HG03432 (cell line): ENCODE data around the gene INSIG1.

ENCODE experiments used
- ATAC-seq: cut with Tn5 transposase; IDR thresholded peaks from one replicate; pipeline ENCODE4 v1.9.1; 2021; ENCODE audit warnings: mild to moderate bottlenecking, moderate library complexity; ENCODE audit not compliant: unreplicated experiment

Gene INSIG1

GRCh38 chr7:155265961-155266360 lies 31.7 kb upstream of the INSIG1 start:
- ATAC-seq: no peak

GRCh38 chr7:155266440-155266839 lies 31.2 kb upstream of the INSIG1 start:
- no peak for ATAC-seq

- ATAC-seq: no peak
Measured at GRCh38 chr7:155267023-155267422, 30.7 kb upstream of the INSIG1 start.

- no peak for ATAC-seq
Measured at GRCh38 chr7:155267436-155267835, 30.2 kb upstream of the INSIG1 start.

- no peak for ATAC-seq
Measured at GRCh38 chr7:155268211-155268610, 29.5 kb upstream of the INSIG1 start.

- no peak for ATAC-seq
Measured at GRCh38 chr7:155268921-155269650, 28.6 kb upstream of the INSIG1 start.

GRCh38 chr7:155269766-155270585 lies 27.7 kb upstream of the INSIG1 start:
- ATAC-seq: no peak

- no peak for ATAC-seq
Measured at GRCh38 chr7:155270861-155271260, 26.8 kb upstream of the INSIG1 start.

- ATAC-seq: no peak
Measured at GRCh38 chr7:155274633-155275355, 22.9 kb upstream of the INSIG1 start.

- ATAC-seq: no peak
Measured at GRCh38 chr7:155276042-155276799, 21.5 kb upstream of the INSIG1 start.

- no peak for ATAC-seq
Measured at GRCh38 chr7:155276800-155277375, 20.8 kb upstream of the INSIG1 start.

GRCh38 chr7:155277385-155277994 lies 20.2 kb upstream of the INSIG1 start:
- no peak for ATAC-seq

GRCh38 chr7:155278921-155279320 lies 18.8 kb upstream of the INSIG1 start:
- no peak for ATAC-seq

GRCh38 chr7:155279787-155280445 lies 17.8 kb upstream of the INSIG1 start:
- ATAC-seq: no peak

GRCh38 chr7:155280446-155281397 lies 17.0 kb upstream of the INSIG1 start:
- ATAC-seq: no peak

GRCh38 chr7:155281398-155281969 lies 16.2 kb upstream of the INSIG1 start:
- no peak for ATAC-seq

GRCh38 chr7:155282671-155283070 lies 15.0 kb upstream of the INSIG1 start:
- ATAC-seq: no peak

GRCh38 chr7:155283565-155284194 lies 14.0 kb upstream of the INSIG1 start:
- ATAC-seq: peak; percentile 93
